CD4-positive, alpha-beta T cell treated with Interleukin-6 at 100 ng/mL for 8 hours (primary cell): ENCODE results near the gene ZBTB2.
"Not testable (repeated sequence)": the region's sequence is repeated elsewhere in the genome, so short reads cannot be mapped to it uniquely, and the experiment has no call there.

Source experiments
- DNase-seq: peaks from one replicate; pipeline ENCODE4 v3.0.0-alpha.2; 2020; ENCODE audit warnings: mixed read lengths, low spot score

Gene ZBTB2

DNA sequence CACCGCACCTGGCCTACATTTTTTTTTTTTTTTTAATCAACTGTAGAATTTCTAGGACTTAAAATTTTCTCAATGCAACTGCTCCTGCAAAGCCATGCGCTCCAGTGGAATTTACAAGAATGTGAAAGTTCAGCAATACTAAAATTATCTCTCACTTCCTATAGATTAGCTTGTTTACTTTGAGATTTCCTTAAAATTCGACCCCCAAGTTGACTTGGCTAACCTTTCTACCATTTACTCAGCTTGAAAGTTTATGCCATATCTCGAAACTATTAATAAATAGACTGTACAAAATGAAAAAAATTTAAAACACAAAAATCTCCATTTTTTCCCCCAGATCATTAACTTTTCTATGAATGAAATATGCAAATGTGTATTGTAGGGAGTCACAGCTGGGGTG is 64.3 kb downstream of the ZBTB2 start:
- no peak for DNase-seq

DNA sequence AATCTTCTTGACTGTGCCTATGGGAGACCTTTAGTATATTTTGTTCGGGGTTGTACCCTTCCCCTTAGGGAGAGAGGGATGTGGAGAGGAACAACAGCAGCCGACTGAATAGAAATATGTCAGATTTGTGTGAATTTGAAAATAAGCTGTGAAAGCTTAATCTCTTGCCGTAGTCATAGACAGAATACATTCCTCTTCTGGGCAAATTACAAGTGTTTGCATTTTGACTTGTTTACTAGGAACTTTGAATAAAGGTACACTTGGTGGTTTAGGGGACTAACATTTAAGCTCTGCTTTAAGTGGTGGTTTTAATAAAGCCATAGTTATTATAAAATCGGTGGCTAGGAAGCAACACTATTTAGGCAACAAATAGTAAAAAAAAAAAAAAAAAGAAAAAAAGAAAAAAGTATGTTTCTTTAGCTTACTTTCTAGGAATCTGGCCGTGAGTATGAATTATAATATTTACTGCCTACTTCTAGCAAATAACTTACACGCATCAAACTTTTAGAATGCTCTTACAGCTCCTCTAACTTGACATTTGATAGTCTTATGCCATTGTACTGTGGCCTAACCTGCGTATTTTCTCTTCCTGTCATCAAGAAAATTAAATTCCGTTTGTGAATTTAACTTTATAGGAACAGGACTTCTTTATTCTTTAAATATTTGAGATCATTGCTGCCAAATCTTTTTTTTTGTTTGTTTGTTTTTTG is 65.1 kb downstream of the ZBTB2 start:
- no peak for DNase-seq

DNA sequence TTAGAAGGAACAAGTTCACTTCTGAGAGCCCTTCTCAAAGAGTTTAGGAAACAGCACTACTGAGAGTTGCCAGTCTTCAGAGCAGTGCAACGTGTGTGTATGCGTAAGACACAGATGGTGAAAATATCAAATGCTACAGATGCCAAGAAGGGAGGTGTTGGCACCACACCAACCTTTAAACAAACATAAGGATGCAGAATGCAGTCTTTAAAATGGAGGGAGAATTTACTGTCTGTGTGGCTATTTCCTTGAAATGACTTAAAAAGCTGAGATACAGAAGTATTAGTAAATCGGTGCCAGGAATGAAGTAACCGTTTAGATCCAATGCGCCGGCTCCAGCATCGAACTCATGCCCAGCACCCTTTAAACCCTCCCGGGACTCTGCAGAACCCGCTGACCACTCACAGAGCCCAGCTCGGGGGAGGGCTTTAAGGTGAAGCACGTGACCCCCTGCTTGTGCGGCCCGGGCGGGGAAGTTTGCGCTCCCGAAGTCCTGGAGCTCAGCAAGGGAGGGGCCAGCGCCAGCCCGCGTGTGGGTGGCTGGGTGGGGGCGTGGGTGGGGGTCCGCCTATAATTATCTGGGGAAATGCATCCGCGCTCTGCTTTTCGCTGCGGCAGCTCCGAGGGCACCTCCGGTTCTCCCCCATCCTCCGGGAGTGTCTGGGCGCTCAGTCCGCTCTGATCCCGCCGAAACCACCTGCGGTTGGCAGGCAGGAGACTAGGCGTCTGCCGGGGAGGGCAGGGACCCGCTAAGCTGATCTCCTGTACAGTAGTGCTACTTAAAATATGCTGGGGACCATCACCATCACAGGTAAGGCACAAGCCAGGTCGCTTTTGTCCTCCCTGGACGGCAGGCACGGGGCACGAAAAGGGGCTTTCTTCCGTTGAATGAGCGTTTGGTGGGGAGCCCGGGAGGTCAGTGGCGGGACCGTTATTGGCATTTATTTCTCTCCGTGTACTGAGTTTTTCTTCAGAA is 66.0 kb downstream of the ZBTB2 start:
- DNase-seq = peak; percentile 8

DNA sequence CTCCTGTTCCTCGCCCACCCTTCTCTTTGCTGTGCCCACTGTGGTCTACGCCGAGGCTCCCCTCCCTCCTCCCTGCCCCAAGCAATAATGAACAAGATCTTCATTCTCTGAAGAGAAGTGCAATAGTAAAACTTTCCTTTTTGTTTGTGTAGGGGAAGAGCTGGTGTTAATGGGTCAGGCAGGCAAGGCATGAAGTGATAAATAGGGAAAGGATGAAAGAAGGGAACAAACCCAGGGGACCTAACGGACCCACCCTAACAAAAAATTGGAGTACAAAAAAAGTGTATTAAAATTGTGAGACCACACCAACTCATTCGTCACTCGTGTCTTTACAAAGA is 66.9 kb downstream of the ZBTB2 start:
- no peak for DNase-seq

DNA sequence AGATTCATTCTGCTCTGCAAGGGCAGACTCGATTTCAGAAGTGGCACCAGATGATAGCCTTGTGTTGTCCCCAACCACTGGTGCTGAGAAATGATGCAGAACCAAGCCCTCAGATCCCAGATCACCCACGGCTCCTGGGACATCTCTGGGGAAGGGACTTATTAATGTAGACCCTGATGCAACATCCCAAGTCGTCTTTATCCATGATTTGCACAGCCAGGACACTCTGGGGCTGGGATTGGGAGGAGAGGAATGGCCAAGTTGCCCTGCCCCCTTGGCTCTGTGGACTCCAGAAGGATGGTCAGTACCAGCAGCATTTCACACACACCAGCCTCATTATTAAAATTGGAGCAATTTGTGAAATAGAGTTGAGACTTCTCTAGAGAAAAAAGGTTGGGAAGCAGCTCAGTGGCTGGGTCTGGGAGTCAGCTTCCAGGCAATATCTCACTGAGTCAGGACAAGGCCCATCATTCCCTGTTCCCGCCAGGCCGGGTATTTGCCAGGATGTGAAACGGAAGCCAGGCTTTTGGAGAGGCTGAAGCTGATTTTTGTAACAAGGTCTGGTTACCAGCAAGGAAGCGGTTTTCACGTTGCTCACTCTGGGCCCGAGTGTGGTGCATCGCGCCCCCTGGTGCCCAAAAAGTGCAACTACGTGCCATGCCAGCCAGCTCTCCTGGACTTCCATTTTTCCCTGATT is 67.4 kb downstream of the ZBTB2 start:
- DNase-seq = peak; percentile 63

DNA sequence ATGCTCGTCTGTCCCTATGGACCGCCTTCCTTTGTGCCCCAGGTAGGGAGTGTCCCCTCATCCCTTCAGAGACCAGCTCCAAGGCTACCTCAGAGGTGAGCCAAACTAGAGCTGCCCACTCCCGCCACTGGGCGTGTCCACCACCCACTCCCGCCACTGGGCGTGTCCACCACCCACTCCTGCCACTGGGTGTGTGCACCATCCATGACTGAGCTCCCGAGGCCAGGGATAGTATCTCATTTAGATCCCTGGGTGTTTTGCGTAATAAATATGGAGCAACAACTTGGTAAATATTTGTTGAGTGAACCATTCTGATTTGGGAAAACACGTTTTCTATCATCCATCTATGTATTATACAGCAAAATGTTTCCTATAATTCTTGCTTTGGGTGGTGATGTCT is 68.8 kb downstream of the ZBTB2 start:
- DNase-seq = no peak

DNA sequence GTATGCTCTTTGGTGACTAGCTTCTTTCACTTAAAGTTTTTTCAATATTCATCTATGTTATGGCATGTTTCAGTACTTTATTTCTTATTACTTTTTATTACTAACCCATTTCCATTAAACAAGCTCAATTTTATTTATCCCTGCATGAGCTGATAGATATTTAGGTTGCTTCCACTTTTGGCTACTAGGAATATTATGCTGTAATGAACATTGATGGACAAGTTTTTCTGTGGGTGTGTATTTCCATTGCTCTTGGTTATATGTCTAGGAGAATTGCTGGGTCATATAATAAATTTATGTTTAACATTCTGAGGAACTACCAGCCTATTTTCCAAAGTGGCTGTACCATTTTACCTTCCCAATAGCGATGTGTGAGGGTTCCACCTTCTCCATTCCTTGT is 69.9 kb downstream of the ZBTB2 start:
- DNase-seq = no peak

DNA sequence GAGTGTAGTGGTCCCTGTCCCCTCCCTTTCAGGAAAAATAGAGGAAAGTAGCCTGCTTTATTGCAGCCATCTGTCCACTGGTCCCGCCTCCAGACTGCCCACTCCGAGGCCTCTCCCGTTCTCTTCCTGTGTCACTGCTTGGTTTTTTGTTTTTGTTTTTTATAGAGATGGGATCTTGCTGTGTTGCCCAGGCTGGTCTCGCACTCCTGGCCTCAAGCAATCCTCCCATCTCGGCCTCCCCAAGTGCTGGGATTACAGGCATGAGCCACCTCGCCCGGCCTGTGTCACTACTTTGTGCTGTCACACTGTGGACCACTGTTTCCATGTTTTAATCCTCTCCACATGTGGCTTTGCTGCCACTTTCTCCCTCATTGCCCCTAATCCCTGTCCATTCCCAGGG is 71.2 kb downstream of the ZBTB2 start:
- DNase-seq = no peak

DNA sequence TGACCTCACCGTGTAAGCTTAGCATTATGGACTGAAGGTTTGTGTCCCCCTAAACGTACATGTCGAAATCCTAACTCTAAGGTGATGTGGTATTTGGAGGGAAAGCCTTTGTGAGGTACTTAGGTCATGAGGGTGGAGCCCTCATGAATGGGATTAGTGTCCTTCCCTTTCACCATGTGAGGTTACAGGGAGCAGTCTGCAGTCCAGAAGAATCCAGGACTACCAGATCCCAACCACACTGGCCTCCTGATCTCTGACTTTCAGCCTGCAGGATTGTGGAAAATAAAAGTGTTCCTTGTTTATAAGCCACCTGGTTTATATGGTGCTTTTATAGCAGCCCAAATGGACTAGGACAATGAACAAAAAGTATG is 73.4 kb downstream of the ZBTB2 start:
- DNase-seq = no peak

DNA sequence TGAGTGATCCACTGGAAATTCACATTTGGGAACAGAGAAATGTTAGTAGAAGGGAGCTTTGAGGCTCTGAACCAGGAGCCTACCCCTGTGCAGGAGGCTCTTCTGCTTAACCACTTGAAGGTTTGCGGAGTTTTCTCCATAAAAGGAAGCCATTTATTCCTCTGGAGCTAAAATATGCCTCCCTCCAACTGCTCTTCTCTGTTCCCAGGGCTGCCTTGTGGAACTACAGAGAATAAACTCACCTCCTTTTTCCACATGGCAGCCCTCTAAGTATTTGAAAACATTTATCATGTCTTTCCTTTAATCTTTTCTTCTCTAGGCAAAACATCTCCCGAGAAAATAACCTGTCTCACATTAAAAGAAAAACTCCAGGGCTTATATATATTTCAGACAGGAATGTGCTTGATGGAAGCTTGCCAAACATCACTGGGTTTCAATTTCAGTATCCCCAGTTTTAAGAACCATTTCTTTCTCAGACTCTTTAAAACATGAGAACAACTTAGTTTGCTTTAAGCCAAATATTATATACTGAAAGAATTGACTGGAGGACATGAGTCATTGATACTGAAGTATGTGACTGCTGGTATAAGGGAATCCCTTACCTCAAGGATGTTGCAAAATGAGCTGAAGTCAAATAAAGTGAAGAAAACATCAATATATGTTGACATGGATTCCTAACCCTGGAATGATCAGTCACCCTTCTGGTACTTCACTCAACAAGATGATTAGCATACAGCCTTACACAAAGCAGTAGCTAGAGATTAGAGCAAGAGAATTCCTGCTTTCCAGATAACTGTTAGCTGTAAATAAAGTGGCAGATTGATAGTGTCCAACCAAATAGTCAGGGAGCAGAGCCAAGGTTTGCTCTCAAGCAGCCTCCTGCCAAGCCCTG is 74.0 kb downstream of the ZBTB2 start:
- DNase-seq = no peak

DNA sequence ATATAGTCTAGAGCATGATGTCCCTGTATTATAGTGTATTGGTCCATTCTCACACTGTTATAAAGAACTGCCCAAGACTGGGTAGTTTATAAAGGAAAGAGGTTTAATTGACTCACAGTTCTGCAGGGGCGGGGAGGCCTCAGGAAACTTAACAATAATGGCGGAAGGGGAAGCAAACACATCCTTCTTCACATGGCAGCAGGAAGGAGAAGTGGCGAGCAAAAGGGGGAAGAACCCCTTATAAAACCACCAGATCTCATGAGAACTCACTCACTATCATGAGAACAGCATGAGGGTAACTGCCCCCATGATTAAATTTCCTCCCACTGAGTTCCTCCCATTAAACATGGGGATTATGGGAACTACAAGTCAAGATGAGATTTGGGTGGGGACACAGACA is 75.7 kb downstream of the ZBTB2 start:
- not testable (repeated sequence) for DNase-seq
